Measurements from ENCODE around the gene TMED9.

GRCh38 chr5:177607115-177607451 lies 15.1 kb downstream of the TMED9 start:
- TF ChIP-seq CTCF (IDR thresholded peaks at IDR 0.05) (no peak), POLR2A (IDR thresholded peaks at IDR 0.05) (no peak)
